ENCODE data around the gene ARFRP1. TPM values are rescaled to one million over a fixed set of nuclear protein-coding genes. Genes with fewer than 3 reads are reported as not detected.

The ARFRP1 gene
- total and polyA plus RNA-seq, 2 of the 4 experiments (the other 2 are of a cell fraction) = 25.3 to 36.6 TPM

GRCh38 chr20:63753381-63753780 is 45.6 kb upstream of the ARFRP1 start:
- Histone ChIP-seq H2BK20ac (ENCODE audit: low read depth, low read length) (no peak overlapping the region), H3K4me1 (ENCODE audit: control insufficient read depth, insufficient read depth, low read length) (no peaks in the 10 kb centered on the region), H2AK9ac (replicated peaks; ENCODE audit: low read depth, low read length, poor library complexity) (no peak overlapping the region), H4K5ac (ENCODE audit: low read depth, low read length) (no peak overlapping the region), H3K36me3 (ENCODE audit: control insufficient read depth, insufficient read depth, low read length) (peaks cover 5% of the 10 kb centered on the region; the same call in 1 of the 2 replicates), H2BK120ac (ENCODE audit: low read depth, low read length) (no peak overlapping the region), H3K9ac (ENCODE audit: low read depth, low read length) (no peak overlapping the region), H3K14ac (replicated peaks; ENCODE audit: low read depth, low read length) (no peak overlapping the region), H2BK5ac (ENCODE audit: low read depth, low read length, poor library complexity, severe bottlenecking) (no peak overlapping the region), H3K9me1 (ENCODE audit: insufficient read depth, low read length) (0 out of 2 replicates have a peak, but pooled peaks cover 4% of the 10 kb centered on the region), H2AFZ (replicated peaks; ENCODE audit: low read length, poor library complexity) (no peak overlapping the region), H3K79me1 (ENCODE audit: low read depth in 1 of 2, low read length in 2 of 2) (peaks cover 0 to 7% of the 10 kb centered on the region in 2 experiments; a peak in 1 of 4 replicates), H2AK5ac (ENCODE audit: low read depth, low read length) (no peak overlapping the region), H3K9me3 (ENCODE audit: control insufficient read depth, insufficient read depth, low read length) (no peaks in the 10 kb centered on the region), H3K23ac (ENCODE audit: low read depth, low read length) (no peak overlapping the region), H3K27ac (ENCODE audit: insufficient read depth, low read length) (no peak overlapping the region), H4K8ac (ENCODE audit: low read depth in 2 of 2, low read length in 2 of 2) (no peak overlapping the region), H3K27me3 (ENCODE audit: control insufficient read depth, insufficient read depth, low read length) (no peaks in the 10 kb centered on the region), H4K20me1 (ENCODE audit: insufficient read depth, low read length) (no peaks in the 10 kb centered on the region; the same call in 1 of the 2 replicates), H4K91ac (ENCODE audit: insufficient read depth, low read depth, low read length) (no peak overlapping the region), H3K4ac (ENCODE audit: low read depth, low read length) (no peak overlapping the region), H3K4me2 (ENCODE audit: low read depth, low read length) (no peak overlapping the region), H3K4me3 (ENCODE audit: insufficient read depth, low read depth, low read length) (no peak overlapping the region), H3K56ac (ENCODE audit: extremely low read depth, insufficient read depth, low read length) (no peak overlapping the region), H3K18ac (ENCODE audit: low read depth, low read length) (no peak overlapping the region), H2BK15ac (ENCODE audit: low read depth, low read length) (no peak overlapping the region)
- ATAC-seq (ENCODE audit: low read depth) = no peak
- ChIA-PET POLR2A (ENCODE audit: unreplicated experiment) (interaction anchor here (0.5 kb wide), 1 partner anchor 125 kb away, joined by 3 read pairs; no protein-coding TSS in a partner anchor), CTCF (no interaction called here)
- no peak for DNase-seq
- in situ Hi-C loops (cut with MboI; ENCODE audit: low sequenced_read_pairs) = no loop called here
- BruUV-seq (replicated peaks) = no TSS peak
- dilution Hi-C loops (cut with HindIII; ENCODE audit: low sequenced_read_pairs, unreplicated experiment) = no loop called here
- no peak for TF ChIP-seq MAZ (IDR thresholded peaks at IDR 0.05; ENCODE audit: borderline replicate concordance, low read depth, low read length)
- no peak for TF ChIP-seq SMC3 (IDR thresholded peaks at IDR 0.05; ENCODE audit: low read depth, low read length)
- no peak for TF ChIP-seq MXI1 (IDR thresholded peaks at IDR 0.05; ENCODE audit: borderline replicate concordance, low read depth, low read length)
- no peak for TF ChIP-seq BHLHE40 (IDR thresholded peaks at IDR 0.05; ENCODE audit: low read depth, low read length)
- no peak for TF ChIP-seq ELK1 (IDR thresholded peaks at IDR 0.05; ENCODE audit: borderline replicate concordance, low read depth, low read length)
- TF ChIP-seq POLR2A (IDR thresholded peaks at IDR 0.05; ENCODE audit: low read depth, low read length) = no peak
- TF ChIP-seq MAFK (IDR thresholded peaks at IDR 0.05; ENCODE audit: low read depth, low read length) = no peak
- TF ChIP-seq RFX5 (IDR thresholded peaks at IDR 0.05; ENCODE audit: low read depth, low read length) = no peak
- TF ChIP-seq CHD1 (IDR thresholded peaks at IDR 0.05; ENCODE audit: low read depth, low read length) = no peak
- no peak for TF ChIP-seq CTCF (conservative IDR thresholded peaks at IDR 0.05; ENCODE audit: low read depth, low read length)
- TF ChIP-seq USF2 (IDR thresholded peaks at IDR 0.05; ENCODE audit: low read depth, low read length) = no peak
- TF ChIP-seq RAD21 (IDR thresholded peaks at IDR 0.05; ENCODE audit: low read length) = no peak
- TF ChIP-seq CEBPB (IDR thresholded peaks at IDR 0.05; ENCODE audit: low read depth, low read length) = no peak
- no peak for TF ChIP-seq RCOR1 (IDR thresholded peaks at IDR 0.05; ENCODE audit: insufficient replicate concordance, low read length)
- no peak for TF ChIP-seq NFE2L2 (IDR thresholded peaks at IDR 0.05; ENCODE audit: low read depth, low read length)
- WGBS, 2 experiments (ENCODE audit: extremely low coverage in 2 of 2, insufficient read length in 1 of 2) = 97% methylated on average over 6 of the region's 13 CpGs; no CpG with 5 or more reads in 1 of the 2 experiments
- intact Hi-C loops (cut with micrococcal nuclease) = no loop called here
